ENCODE data around the gene CES4A. TPM values are rescaled to one million over a fixed set of nuclear protein-coding genes. Genes with fewer than 3 reads are reported as not detected.
A peak's percentile ranks its signal among the peaks of the same experiment; 100 is the strongest.

The CES4A gene
- total RNA-seq, 1 donor from 2014 or later, result 10.2 TPM

DNA sequence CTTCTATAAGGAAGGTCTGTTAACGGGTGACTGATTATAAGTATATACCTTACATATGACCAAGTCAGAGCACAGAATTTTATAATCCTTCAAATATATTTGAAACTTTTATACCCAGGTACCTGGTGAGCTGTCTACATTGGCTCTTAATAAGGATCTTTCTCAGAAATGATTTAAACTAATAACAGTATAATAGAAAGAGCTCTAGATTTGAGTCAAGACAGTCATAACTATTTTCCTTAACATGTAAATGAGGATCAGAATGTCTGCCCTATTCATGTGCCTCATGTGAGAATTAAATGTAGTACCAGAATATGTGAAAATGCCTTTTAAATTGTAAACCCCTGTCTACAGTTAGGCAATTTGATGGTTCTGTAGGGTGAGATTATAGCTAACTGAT, 55.0 kb downstream of the CES4A start:
- Mint-ChIP-seq H3K27ac (no peak overlapping the region), H3K27me3 (no peaks in the 10 kb centered on the region), H3K4me3 (no peak overlapping the region), H3K9me3 (no peaks in the 10 kb centered on the region), H3K4me1 (peaks cover 16% of the 10 kb centered on the region), H3K36me3 (ENCODE audit: low read depth) (peaks cover 42% of the 10 kb centered on the region)
- no peak for ATAC-seq (ENCODE audit: low read depth)
- intact Hi-C loops (cut with micrococcal nuclease), result no loop called here
- CTCF ChIA-PET, result no interaction called here
- POLR2A ChIA-PET, result interaction anchor here (0.8 kb wide), 1 partner anchor 15 kb away, joined by 3 read pairs; the partner anchor contains the start of gene CBFB
- no peak for DNase-seq
- TF ChIP-seq, protein P1, sequence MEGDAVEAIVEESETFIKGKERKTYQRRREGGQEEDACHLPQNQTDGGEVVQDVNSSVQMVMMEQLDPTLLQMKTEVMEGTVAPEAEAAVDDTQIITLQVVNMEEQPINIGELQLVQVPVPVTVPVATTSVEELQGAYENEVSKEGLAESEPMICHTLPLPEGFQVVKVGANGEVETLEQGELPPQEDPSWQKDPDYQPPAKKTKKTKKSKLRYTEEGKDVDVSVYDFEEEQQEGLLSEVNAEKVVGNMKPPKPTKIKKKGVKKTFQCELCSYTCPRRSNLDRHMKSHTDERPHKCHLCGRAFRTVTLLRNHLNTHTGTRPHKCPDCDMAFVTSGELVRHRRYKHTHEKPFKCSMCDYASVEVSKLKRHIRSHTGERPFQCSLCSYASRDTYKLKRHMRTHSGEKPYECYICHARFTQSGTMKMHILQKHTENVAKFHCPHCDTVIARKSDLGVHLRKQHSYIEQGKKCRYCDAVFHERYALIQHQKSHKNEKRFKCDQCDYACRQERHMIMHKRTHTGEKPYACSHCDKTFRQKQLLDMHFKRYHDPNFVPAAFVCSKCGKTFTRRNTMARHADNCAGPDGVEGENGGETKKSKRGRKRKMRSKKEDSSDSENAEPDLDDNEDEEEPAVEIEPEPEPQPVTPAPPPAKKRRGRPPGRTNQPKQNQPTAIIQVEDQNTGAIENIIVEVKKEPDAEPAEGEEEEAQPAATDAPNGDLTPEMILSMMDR (IDR thresholded peaks at IDR 0.05), result no peak

DNA sequence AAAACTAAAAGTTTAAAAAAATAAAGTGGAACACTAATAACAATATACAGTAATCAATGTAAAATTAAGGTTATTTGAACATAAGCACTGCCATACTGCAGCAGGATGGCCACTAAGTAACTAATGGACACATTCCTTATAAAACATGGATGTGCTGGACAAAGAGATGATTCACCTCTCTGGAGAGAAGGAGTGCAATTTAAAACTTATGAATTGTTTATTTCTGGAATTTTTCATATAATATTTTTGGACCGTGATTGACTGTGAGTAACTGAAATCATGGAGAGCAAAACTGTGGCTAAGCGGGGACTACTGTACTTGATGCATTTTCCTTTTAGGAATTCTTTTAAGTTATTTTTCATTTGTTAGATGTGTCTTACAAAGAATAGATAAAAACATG, 62.4 kb downstream of the CES4A start:
- no peak for DNase-seq
- intact Hi-C loops (cut with micrococcal nuclease), result no loop called here
- no peaks in the 10 kb centered on the region for H3K9me3 Mint-ChIP-seq
- H3K27ac Mint-ChIP-seq, result no peak overlapping the region
- POLR2A ChIA-PET, result no interaction called here
- TF ChIP-seq, protein P1 (IDR thresholded peaks at IDR 0.05), result no peak
- no peaks in the 10 kb centered on the region for H3K27me3 Mint-ChIP-seq
- CTCF ChIA-PET, result no interaction called here
- H3K36me3 Mint-ChIP-seq (ENCODE audit: low read depth), result peaks cover 23% of the 10 kb centered on the region
- no peak for ATAC-seq (ENCODE audit: low read depth)
- H3K4me3 Mint-ChIP-seq, result no peak overlapping the region
- H3K4me1 Mint-ChIP-seq, result peaks cover 21% of the 10 kb centered on the region

DNA sequence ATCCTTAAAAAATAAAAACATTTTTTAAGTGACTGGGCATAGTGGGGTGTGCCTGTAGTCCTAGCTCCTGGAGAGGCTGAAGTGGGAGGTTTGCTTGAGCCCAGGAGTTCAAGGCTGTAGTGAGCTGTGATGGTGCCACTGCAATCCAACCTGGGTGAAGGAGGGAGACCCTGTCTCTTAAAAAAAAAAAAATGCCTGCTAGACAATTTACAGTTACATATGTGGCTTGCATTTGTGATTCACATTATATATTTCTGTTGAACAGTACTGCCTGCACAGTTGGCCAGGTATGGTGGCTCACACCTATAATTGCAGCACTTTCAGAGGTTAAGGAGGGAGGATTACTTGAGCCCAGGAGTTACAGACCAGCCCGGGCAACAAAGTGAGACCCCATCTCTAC, 64.0 kb downstream of the CES4A start:
- Mint-ChIP-seq H3K4me1 (peaks cover 23% of the 10 kb centered on the region), H3K4me3 (no peak overlapping the region), H3K36me3 (ENCODE audit: low read depth) (peaks cover 23% of the 10 kb centered on the region), H3K27ac (no peak overlapping the region), H3K27me3 (no peaks in the 10 kb centered on the region), H3K9me3 (no peaks in the 10 kb centered on the region)
- no peak for DNase-seq
- ATAC-seq (ENCODE audit: low read depth), result no peak
- POLR2A ChIA-PET, result interaction anchor here (0.6 to 0.7 kb wide), 2 partner anchors 53 to 192 kb away, joined by 4 read pairs; no protein-coding TSS in a partner anchor
- TF ChIP-seq, protein P1 (IDR thresholded peaks at IDR 0.05), result no peak
- intact Hi-C loops (cut with micrococcal nuclease), result no loop called here
- CTCF ChIA-PET, result no interaction called here

GRCh38 chr16:67053767-67054334, 65.5 kb downstream of the CES4A start:
- CTCF ChIA-PET, result no interaction called here
- H3K27ac Mint-ChIP-seq, result peak overlapping the region; percentile 67
- no peaks in the 10 kb centered on the region for H3K27me3 Mint-ChIP-seq
- peaks cover 25% of the 10 kb centered on the region for H3K4me1 Mint-ChIP-seq
- H3K4me3 Mint-ChIP-seq, result no peak overlapping the region
- POLR2A ChIA-PET, result interaction anchor here (0.6 to 0.7 kb wide), 2 partner anchors 22 to 107 kb away, joined by 3 to 5 read pairs; no protein-coding TSS in a partner anchor
- no peaks in the 10 kb centered on the region for H3K9me3 Mint-ChIP-seq
- DNase-seq (no peak), ATAC-seq (ENCODE audit: low read depth) (no peak)
- peaks cover 24% of the 10 kb centered on the region for H3K36me3 Mint-ChIP-seq (ENCODE audit: low read depth)
- intact Hi-C loops (cut with micrococcal nuclease), result no loop called here
- TF ChIP-seq, protein P1 (IDR thresholded peaks at IDR 0.05), result no peak

DNA sequence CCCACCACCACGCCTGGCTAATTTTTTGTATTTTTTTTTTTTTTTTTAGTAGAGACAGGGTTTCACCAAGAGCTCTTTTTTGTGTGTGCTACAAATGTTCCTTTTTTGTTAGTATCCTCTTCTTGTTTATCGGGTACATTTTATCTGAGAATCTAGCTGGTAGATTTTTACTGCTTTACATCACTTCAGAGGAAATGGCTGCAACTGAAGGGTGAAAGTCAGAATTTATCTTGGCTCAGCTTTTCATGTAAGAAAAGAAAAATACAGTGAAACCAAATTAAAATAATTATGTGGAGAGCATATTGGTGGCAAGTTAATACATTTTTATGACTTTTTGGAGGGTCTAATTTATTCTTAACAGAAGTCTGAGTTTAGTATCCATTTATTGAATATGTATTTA, 66.5 kb downstream of the CES4A start:
- ChIA-PET POLR2A (interaction anchor here (0.6 kb wide), 1 partner anchor 11 kb away, joined by 8 read pairs; no protein-coding TSS in a partner anchor), CTCF (no interaction called here)
- H3K9me3 Mint-ChIP-seq, result no peaks in the 10 kb centered on the region
- no peak overlapping the region for H3K4me3 Mint-ChIP-seq
- H3K27ac Mint-ChIP-seq, result no peak overlapping the region
- DNase-seq, result no peak
- TF ChIP-seq, protein P1 (IDR thresholded peaks at IDR 0.05), result no peak
- no peaks in the 10 kb centered on the region for H3K27me3 Mint-ChIP-seq
- H3K36me3 Mint-ChIP-seq (ENCODE audit: low read depth), result peaks cover 27% of the 10 kb centered on the region
- H3K4me1 Mint-ChIP-seq, result peaks cover 29% of the 10 kb centered on the region
- intact Hi-C loops (cut with micrococcal nuclease), result loop anchor here (1.0 kb wide), 1 partner anchor 15 kb away; no protein-coding TSS in a partner anchor
- no peak for ATAC-seq (ENCODE audit: low read depth)
